H9 (cell line): ENCODE measurements around the gene EEF1A2. TPM values are rescaled to one million over a fixed set of nuclear protein-coding genes. Genes with fewer than 3 reads are reported as not detected.

Experiments used
- DNase-seq: peaks from one replicate; pipeline ENCODE4 v3.0.0-alpha.2; 2017
- H2AFZ ChIP-seq: one replicate; pipeline ENCODE4 v1.6.1; 2013; ENCODE audit warnings: mild to moderate bottlenecking, low read length, control low read depth, moderate library complexity
- H2AK5ac ChIP-seq: 2 replicates; pipeline ENCODE4 v1.6.1; 2013; ENCODE audit warnings: low read length, control low read depth, mixed read lengths; ENCODE audit not compliant: insufficient read length
- H2BK120ac ChIP-seq: one replicate; pipeline ENCODE4 v1.6.1; 2013; ENCODE audit warnings: low read depth, mild to moderate bottlenecking, low read length, control low read depth, inconsistent platforms; ENCODE audit not compliant: poor library complexity, severe bottlenecking
- H2BK12ac ChIP-seq: 2 replicates; pipeline ENCODE4 v1.6.1; 2013; ENCODE audit warnings: low read length, control low read depth, mixed read lengths, low read depth; ENCODE audit not compliant: insufficient read length
- H2BK15ac ChIP-seq: 2 replicates; pipeline ENCODE4 v1.6.1; 2013; ENCODE audit warnings: low read depth, low read length, control low read depth
- H2BK20ac ChIP-seq: one replicate; pipeline ENCODE4 v1.6.1; 2013; ENCODE audit warnings: low read depth, mild to moderate bottlenecking, low read length, control low read depth, inconsistent platforms; ENCODE audit not compliant: poor library complexity, severe bottlenecking
- H2BK5ac ChIP-seq: 2 replicates; pipeline ENCODE4 v1.6.1; 2013; ENCODE audit warnings: low read length, control low read depth, mixed read lengths; ENCODE audit not compliant: insufficient read length
- H3K14ac ChIP-seq: 2 replicates; pipeline ENCODE4 v1.6.1; 2013; ENCODE audit warnings: low read length, control low read depth; ENCODE audit not compliant: insufficient read depth
- H3K18ac ChIP-seq: 2 replicates; pipeline ENCODE4 v1.6.1; 2013; ENCODE audit warnings: low read depth, mild to moderate bottlenecking, mixed read lengths, low read length, control low read depth; ENCODE audit not compliant: insufficient read length
- H3K23ac ChIP-seq: 2 replicates; pipeline ENCODE4 v1.6.1; 2013; ENCODE audit warnings: low read length, control low read depth, mixed read lengths, low read depth; ENCODE audit not compliant: insufficient read length
- H3K23me2 ChIP-seq: 2 replicates; pipeline ENCODE4 v1.6.1; 2013; ENCODE audit warnings: low read depth, mild to moderate bottlenecking, mixed read lengths, low read length, control low read depth; ENCODE audit not compliant: insufficient read length, poor library complexity, severe bottlenecking
- H3K27ac ChIP-seq: 2 replicates; pipeline ENCODE4 v1.5.1; 2013; ENCODE audit warnings: low read length, control low read depth, mixed read lengths, low read depth; ENCODE audit not compliant: insufficient read length
- H3K27me3 ChIP-seq: 2 replicates; pipeline ENCODE4 v1.6.1; 2013; ENCODE audit warnings: low read length, control low read depth, inconsistent platforms; ENCODE audit not compliant: insufficient read depth
- H3K4ac ChIP-seq: 2 replicates; pipeline ENCODE4 v1.6.1; 2013; ENCODE audit warnings: low read depth, mild to moderate bottlenecking, control low read depth, inconsistent platforms, low read length, moderate library complexity
- H3K4me1 ChIP-seq: 2 replicates; pipeline ENCODE4 v1.6.1; 2013; ENCODE audit warnings: low read length, control low read depth, inconsistent platforms; ENCODE audit not compliant: insufficient read depth
- H3K4me2 ChIP-seq: 2 replicates; pipeline ENCODE4 v1.6.1; 2013; ENCODE audit warnings: low read length, control low read depth, mixed read lengths; ENCODE audit not compliant: insufficient read length, insufficient read depth
- H3K56ac ChIP-seq: 2 replicates; pipeline ENCODE4 v1.6.1; 2013; ENCODE audit warnings: low read depth, mild to moderate bottlenecking, mixed read lengths, low read length, control low read depth; ENCODE audit not compliant: insufficient read length
- H3K79me1 ChIP-seq: 2 replicates; pipeline ENCODE4 v1.6.1; 2013; ENCODE audit warnings: low read depth, mild to moderate bottlenecking, moderate library complexity, low read length, control low read depth, inconsistent platforms; ENCODE audit not compliant: insufficient read depth, poor library complexity, severe bottlenecking
- H3K79me2 ChIP-seq: 2 replicates; pipeline ENCODE4 v1.6.1; 2013; ENCODE audit warnings: low read length, control low read depth, inconsistent platforms; ENCODE audit not compliant: insufficient read depth
- H3K9ac ChIP-seq: 2 replicates; pipeline ENCODE4 v1.6.1; 2013; ENCODE audit warnings: low read length, control low read depth, mixed read lengths; ENCODE audit not compliant: insufficient read length; ENCODE audit errors: extremely low read depth
- H3K9me3 ChIP-seq: one replicate; pipeline ENCODE4 v1.6.1; 2013; ENCODE audit warnings: low read depth, low read length, inconsistent platforms; ENCODE audit not compliant: control insufficient read depth
- H3T11ph ChIP-seq: one replicate; pipeline ENCODE4 v1.6.1; 2013; ENCODE audit warnings: mild to moderate bottlenecking, low read length, control low read depth, inconsistent platforms
- H4K20me1 ChIP-seq: one replicate; pipeline ENCODE4 v1.6.1; 2013; ENCODE audit not compliant: control insufficient read depth, insufficient read length, insufficient read depth
- H4K5ac ChIP-seq: 2 replicates; pipeline ENCODE4 v1.6.1; 2013; ENCODE audit warnings: low read depth, mild to moderate bottlenecking, mixed read lengths, low read length, control low read depth; ENCODE audit not compliant: insufficient read length
- H4K8ac ChIP-seq: replicated peaks from 2 replicates; pipeline ENCODE4 v1.6.1; 2013; ENCODE audit warnings: low read length, control low read depth, mixed read lengths, low read depth; ENCODE audit not compliant: insufficient read length
- H4K91ac ChIP-seq: 2 replicates; pipeline ENCODE4 v1.6.1; 2013; ENCODE audit warnings: low read depth, mild to moderate bottlenecking, moderate library complexity, mixed read lengths, low read length, control low read depth; ENCODE audit not compliant: insufficient read length
- H3K27ac Mint-ChIP-seq, 3 experiments: 2 replicates in 2 of 3; 3 replicates in 1 of 3; pipeline ENCODE4 v1.8.0; 2020 to 2021; ENCODE audit warnings: mixed read lengths in 3 of 3, mild to moderate bottlenecking in 1 of 3, moderate library complexity in 1 of 3
- H3K27me3 Mint-ChIP-seq: 2 replicates; pipeline ENCODE4 v1.8.0; 2021; ENCODE audit warnings: low read depth, mild to moderate bottlenecking, moderate library complexity, mixed read lengths
- H3K36me3 Mint-ChIP-seq, 3 experiments: 2 replicates in 2 of 3; 3 replicates in 1 of 3; pipeline ENCODE4 v1.8.0; 2020 to 2021; ENCODE audit warnings: low read depth in 3 of 3, mixed read lengths in 3 of 3; ENCODE audit not compliant: insufficient read depth in 1 of 3
- H3K4me1 Mint-ChIP-seq, 2 experiments: 2 replicates each; pipeline ENCODE4 v1.8.0; 2020; ENCODE audit warnings: mixed read lengths in 2 of 2
- H3K4me3 Mint-ChIP-seq, 2 experiments: 2 replicates in 1 of 2; 3 replicates in 1 of 2; pipeline ENCODE4 v1.8.0; 2020 to 2021; ENCODE audit warnings: mild to moderate bottlenecking in 2 of 2, mixed read lengths in 2 of 2, moderate library complexity in 1 of 2
- H3K9me3 Mint-ChIP-seq, 2 experiments: 2 replicates in 1 of 2; 3 replicates in 1 of 2; pipeline ENCODE4 v1.8.0; 2020; ENCODE audit warnings: mild to moderate bottlenecking in 2 of 2, mixed read lengths in 2 of 2, moderate library complexity in 1 of 2
- WGBS: extraction: QIAGEN DNeasy Blood & Tissue Kit; methylation state at CpG from one replicate; pipeline ENCODE4 v1.1.7; 2013; ENCODE audit warnings: missing lambda C conversion rate, low lambda C conversion rate, mixed read lengths; ENCODE audit not compliant: insufficient read length; ENCODE audit errors: extremely low coverage; 5-methylcytosine and 5-hydroxymethylcytosine counted together
- total RNA-seq: library from RNA; stranded (reverse); gene quantifications from 2 replicates; pipeline ENCODE4 v1.2.1, GENCODE V29; 2021
- TF ChIP-seq, protein P1 (sequence below): fragments of 200-600 bp; sonication (generic); conservative IDR thresholded peaks from 3 replicates; pipeline ENCODE4 v1.8.0; 2021; ENCODE audit warnings: antibody characterized with exemption, mild to moderate bottlenecking

The EEF1A2 gene
- total RNA-seq, 1 experiment from 2014 or later, result 27.4 TPM

DNA sequence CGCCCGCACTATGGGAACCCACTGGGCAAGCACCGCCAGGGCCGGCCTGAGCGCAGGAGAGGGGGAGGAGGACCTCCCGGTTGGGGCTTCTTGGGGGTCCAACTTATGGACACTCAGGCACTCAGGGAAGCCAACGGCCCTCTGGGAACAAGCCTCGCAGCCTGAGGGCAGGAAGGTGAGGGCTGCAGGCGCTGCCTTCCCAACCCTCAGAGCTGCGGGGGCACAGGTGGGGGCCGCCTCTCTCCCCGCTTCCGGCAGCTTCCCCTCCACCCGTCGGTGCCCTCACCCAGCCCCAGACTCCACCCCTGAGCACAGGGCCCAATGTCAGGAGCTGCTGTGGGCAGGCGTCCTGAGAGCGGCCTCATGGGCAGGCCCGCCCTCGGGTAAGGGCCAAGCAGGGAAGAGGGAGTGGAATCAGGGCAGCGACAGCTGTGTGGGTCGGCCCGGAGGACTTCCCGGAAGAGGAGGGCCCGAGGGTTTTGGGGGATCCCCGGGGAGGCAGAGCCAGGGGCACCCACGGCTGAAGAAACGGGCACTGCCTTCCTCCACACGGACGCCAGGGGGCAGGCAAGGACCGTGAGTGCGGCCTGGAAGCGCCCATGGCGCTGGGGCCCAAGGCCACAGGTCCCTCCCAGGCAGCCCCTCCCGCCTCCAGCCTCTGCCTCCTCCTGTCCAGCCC lies 38.8 kb upstream of the EEF1A2 start:
- no peaks in the 10 kb centered on the region for H3K4me1 ChIP-seq
- WGBS, result no CpG with 5 or more reads among the region's 34 CpGs
- H2BK15ac ChIP-seq, result no peak overlapping the region
- no peaks in the 10 kb centered on the region for H3K79me2 ChIP-seq
- Mint-ChIP-seq H3K9me3 (no peaks in the 10 kb centered on the region), H3K4me1 (peaks cover 3 to 8% of the 10 kb centered on the region in 2 experiments; a peak in 3 of 4 replicates), H3K27me3 (no peaks in the 10 kb centered on the region), H3K36me3 (no peaks in the 10 kb centered on the region), H3K4me3 (peak overlapping the region; percentile 49 to 55; a peak in 3 of 5 replicates), H3K27ac (no peak overlapping the region)
- H4K5ac ChIP-seq, result no peak overlapping the region
- peak; percentile 90 for DNase-seq
- H3K56ac ChIP-seq, result no peak overlapping the region
- no peaks in the 10 kb centered on the region for H3K79me1 ChIP-seq
- H2BK120ac ChIP-seq, result no peak overlapping the region
- no peaks in the 10 kb centered on the region for H3K27me3 ChIP-seq
- no peak overlapping the region for H2BK20ac ChIP-seq
- H2AK5ac ChIP-seq, result no peak overlapping the region
- H3K23ac ChIP-seq, result no peak overlapping the region
- TF ChIP-seq, protein P1, sequence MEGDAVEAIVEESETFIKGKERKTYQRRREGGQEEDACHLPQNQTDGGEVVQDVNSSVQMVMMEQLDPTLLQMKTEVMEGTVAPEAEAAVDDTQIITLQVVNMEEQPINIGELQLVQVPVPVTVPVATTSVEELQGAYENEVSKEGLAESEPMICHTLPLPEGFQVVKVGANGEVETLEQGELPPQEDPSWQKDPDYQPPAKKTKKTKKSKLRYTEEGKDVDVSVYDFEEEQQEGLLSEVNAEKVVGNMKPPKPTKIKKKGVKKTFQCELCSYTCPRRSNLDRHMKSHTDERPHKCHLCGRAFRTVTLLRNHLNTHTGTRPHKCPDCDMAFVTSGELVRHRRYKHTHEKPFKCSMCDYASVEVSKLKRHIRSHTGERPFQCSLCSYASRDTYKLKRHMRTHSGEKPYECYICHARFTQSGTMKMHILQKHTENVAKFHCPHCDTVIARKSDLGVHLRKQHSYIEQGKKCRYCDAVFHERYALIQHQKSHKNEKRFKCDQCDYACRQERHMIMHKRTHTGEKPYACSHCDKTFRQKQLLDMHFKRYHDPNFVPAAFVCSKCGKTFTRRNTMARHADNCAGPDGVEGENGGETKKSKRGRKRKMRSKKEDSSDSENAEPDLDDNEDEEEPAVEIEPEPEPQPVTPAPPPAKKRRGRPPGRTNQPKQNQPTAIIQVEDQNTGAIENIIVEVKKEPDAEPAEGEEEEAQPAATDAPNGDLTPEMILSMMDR, result peak; percentile 100
- H3K4ac ChIP-seq, result no peak overlapping the region
- H3K4me2 ChIP-seq, result peak overlapping the region; percentile 9
- H3T11ph ChIP-seq, result no peak overlapping the region
- H3K9ac ChIP-seq, result no peak overlapping the region
- no peak overlapping the region for H3K18ac ChIP-seq
- no peak overlapping the region for H2BK5ac ChIP-seq
- H4K8ac ChIP-seq, result no peak overlapping the region
- no peaks in the 10 kb centered on the region for H3K23me2 ChIP-seq
- no peaks in the 10 kb centered on the region for H4K20me1 ChIP-seq
- H3K27ac ChIP-seq, result no peak overlapping the region
- H2BK12ac ChIP-seq, result no peak overlapping the region
- H3K9me3 ChIP-seq, result no peaks in the 10 kb centered on the region
- no peak overlapping the region for H3K14ac ChIP-seq
- H4K91ac ChIP-seq, result no peak overlapping the region
- H2AFZ ChIP-seq, result no peak overlapping the region
